GM19395 (cell line): ENCODE data around the gene MPG.
"Not testable (repeated sequence)": the region's sequence is repeated elsewhere in the genome, so short reads cannot be mapped to it uniquely, and the experiment has no call there.

Experiments
- ATAC-seq: cut with Tn5 transposase; IDR thresholded peaks from one replicate; pipeline ENCODE4 v1.9.1; 2021; ENCODE audit warnings: mild to moderate bottlenecking, moderate library complexity; ENCODE audit not compliant: unreplicated experiment

The MPG gene

GRCh38 chr16:106623-107324 is 28.7 kb downstream of the MPG start:
- no peak for ATAC-seq

- ATAC-seq, result no peak
These were observed 34.3 kb downstream of the MPG start for GRCh38 chr16:112153-112840.

GRCh38 chr16:114327-114726 is 36.3 kb downstream of the MPG start:
- no peak for ATAC-seq

GRCh38 chr16:116015-116414 is 38.0 kb downstream of the MPG start:
- ATAC-seq, result no peak

- ATAC-seq, result no peak
These were observed 39.6 kb downstream of the MPG start for GRCh38 chr16:117379-118365.

- ATAC-seq, result no peak
These were observed 40.8 kb downstream of the MPG start for GRCh38 chr16:118857-119256.

- no peak for ATAC-seq
These were observed 41.3 kb downstream of the MPG start for GRCh38 chr16:119295-119694.

- no peak for ATAC-seq
These were observed 41.9 kb downstream of the MPG start for GRCh38 chr16:119835-120491.

- no peak for ATAC-seq
These were observed 42.7 kb downstream of the MPG start for GRCh38 chr16:120756-121155.

GRCh38 chr16:122361-122760 is 44.3 kb downstream of the MPG start:
- ATAC-seq, result no peak

GRCh38 chr16:123558-124350 is 45.7 kb downstream of the MPG start:
- ATAC-seq, result not testable (repeated sequence)

- no peak for ATAC-seq
These were observed 47.0 kb downstream of the MPG start for GRCh38 chr16:125011-125410.

GRCh38 chr16:129075-129474 is 51.0 kb downstream of the MPG start:
- no peak for ATAC-seq

GRCh38 chr16:130533-131173 is 52.6 kb downstream of the MPG start:
- no peak for ATAC-seq

- ATAC-seq, result no peak
These were observed 54.1 kb downstream of the MPG start for GRCh38 chr16:132120-132519.

- ATAC-seq, result no peak
These were observed 55.7 kb downstream of the MPG start for GRCh38 chr16:133716-134115.
